Colonic mucosa (tissue), 4 donors: ENCODE data around the gene SEMA3A. TPM values are rescaled to one million over a fixed set of nuclear protein-coding genes. Genes with fewer than 3 reads are reported as not detected.
A peak's percentile ranks its signal among the peaks of the same experiment; 100 is the strongest.

Experiments used
- DNase-seq: peaks from one replicate; pipeline ENCODE4 v3.0.0-alpha.2; 2020
- H3K27ac ChIP-seq: fragments of 200-600 bp; one replicate; pipeline ENCODE4 v1.8.0; 2021
- H3K27me3 ChIP-seq: fragments of 200-600 bp; one replicate; pipeline ENCODE4 v1.8.0; 2021
- H3K36me3 ChIP-seq: fragments of 200-600 bp; one replicate; pipeline ENCODE4 v1.8.0; 2021
- H3K4me1 ChIP-seq: fragments of 200-600 bp; one replicate; pipeline ENCODE4 v1.8.0; 2021; ENCODE audit warnings: mild to moderate bottlenecking
- H3K4me3 ChIP-seq: fragments of 200-600 bp; one replicate; pipeline ENCODE4 v1.8.0; 2021
- H3K9ac ChIP-seq, 2 donors: one replicate each; pipeline ENCODE4 v1.7.0; 2013; ENCODE audit warnings: control low read depth in 2 of 2, low read depth in 2 of 2, low read length in 2 of 2
- H3K9me3 ChIP-seq: fragments of 200-600 bp; one replicate; pipeline ENCODE4 v1.8.0; 2021
- CTCF ChIP-seq: fragments of 200-600 bp; IDR thresholded peaks from one replicate; pipeline ENCODE4 v1.8.0; 2022; ENCODE audit warnings: antibody characterized with exemption, mild to moderate bottlenecking
- intact Hi-C: fragments of 100-400 bp; cut with DNase I; formaldehyde crosslinking; loops from one replicate; pipeline ENCODE4 v1.14.1; 2022
- total RNA-seq, 2 donors: library from RNA; stranded (reverse); fragmentation: NEBNext Ultra II Directional in 1 of 2; extraction: Animal tissue kit (Norgen Biotek cat#: 25700) in 1 of 2; gene quantifications; one replicate each; pipeline ENCODE4 v1.2.1, GENCODE V29; 2021
- donor health status: healthy.
- donor health status: DM: no; HTN: no; CAD: no.
- donor health status: DM: no; HTN: no; CAD: no.

SEMA3A gene
- total RNA-seq, 2 donors from 2014 or later: 1.7 to 14.2 TPM

GRCh38 chr7:84105586-84105985 lies 89.0 kb downstream of the SEMA3A start:
- Histone ChIP-seq H3K9ac (no peak overlapping the region), H3K9me3 (no peaks in the 10 kb centered on the region), H3K4me1 (no peaks in the 10 kb centered on the region), H3K36me3 (no peaks in the 10 kb centered on the region), H3K27me3 (no peaks in the 10 kb centered on the region), H3K4me3 (no peak overlapping the region), H3K27ac (no peak overlapping the region)
- no peak for DNase-seq
- TF ChIP-seq CTCF: no peak
- intact Hi-C loops: no loop called here

GRCh38 chr7:84104826-84105225 lies 89.8 kb downstream of the SEMA3A start:
- Histone ChIP-seq H3K27me3 (no peaks in the 10 kb centered on the region), H3K4me3 (no peak overlapping the region), H3K9ac (no peak overlapping the region), H3K4me1 (no peaks in the 10 kb centered on the region), H3K36me3 (no peaks in the 10 kb centered on the region), H3K27ac (no peak overlapping the region), H3K9me3 (no peaks in the 10 kb centered on the region)
- no peak for DNase-seq
- intact Hi-C loops: no loop called here
- TF ChIP-seq CTCF: no peak

- Histone ChIP-seq H3K27ac (no peak overlapping the region), H3K4me1 (no peaks in the 10 kb centered on the region), H3K9ac (no peak overlapping the region), H3K9me3 (no peaks in the 10 kb centered on the region), H3K4me3 (no peak overlapping the region), H3K36me3 (no peaks in the 10 kb centered on the region), H3K27me3 (no peaks in the 10 kb centered on the region)
- intact Hi-C loops: no loop called here
- DNase-seq: no peak
- no peak for TF ChIP-seq CTCF
Measured at GRCh38 chr7:84102213-84102612, 92.4 kb downstream of the SEMA3A start.

GRCh38 chr7:84100866-84101265 lies 93.7 kb downstream of the SEMA3A start:
- TF ChIP-seq CTCF: no peak
- H3K9ac ChIP-seq: no peak overlapping the region

GRCh38 chr7:84095971-84096370 lies 98.6 kb downstream of the SEMA3A start:
- H3K9me3 ChIP-seq: no peaks in the 10 kb centered on the region
- no peak for DNase-seq
- H3K27me3 ChIP-seq: no peaks in the 10 kb centered on the region
- no peak overlapping the region for H3K27ac ChIP-seq
- no peak overlapping the region for H3K4me3 ChIP-seq
- no peaks in the 10 kb centered on the region for H3K36me3 ChIP-seq
- H3K9ac ChIP-seq: no peak overlapping the region
- no peak for TF ChIP-seq CTCF
- H3K4me1 ChIP-seq: no peaks in the 10 kb centered on the region
- intact Hi-C loops: no loop called here

More at GRCh38 chr7:84100866-84101265, 93.7 kb downstream of the SEMA3A start:
- Histone ChIP-seq H3K4me3 (no peak overlapping the region), H3K27me3 (no peaks in the 10 kb centered on the region), H3K27ac (no peak overlapping the region), H3K4me1 (no peaks in the 10 kb centered on the region), H3K9me3 (no peaks in the 10 kb centered on the region), H3K36me3 (no peaks in the 10 kb centered on the region)
- no peak for DNase-seq
- intact Hi-C loops: no loop called here

GRCh38 chr7:84092207-84092606 lies 102.4 kb downstream of the SEMA3A start:
- DNase-seq: no peak
- intact Hi-C loops: no loop called here
- no peak overlapping the region for H3K9ac ChIP-seq

More at GRCh38 chr7:84092207-84092606, 102.4 kb downstream of the SEMA3A start:
- Histone ChIP-seq H3K27ac (peak overlapping the region; percentile 15), H3K27me3 (no peaks in the 10 kb centered on the region), H3K36me3 (no peaks in the 10 kb centered on the region), H3K4me3 (no peak overlapping the region), H3K9me3 (no peaks in the 10 kb centered on the region), H3K4me1 (no peaks in the 10 kb centered on the region)
- TF ChIP-seq CTCF: no peak
